ENCODE measurements around the gene MUC16.
"Not testable (repeated sequence)": the region's sequence is repeated elsewhere in the genome, so short reads cannot be mapped to it uniquely, and the experiment has no call there.

MUC16 gene

DNA sequence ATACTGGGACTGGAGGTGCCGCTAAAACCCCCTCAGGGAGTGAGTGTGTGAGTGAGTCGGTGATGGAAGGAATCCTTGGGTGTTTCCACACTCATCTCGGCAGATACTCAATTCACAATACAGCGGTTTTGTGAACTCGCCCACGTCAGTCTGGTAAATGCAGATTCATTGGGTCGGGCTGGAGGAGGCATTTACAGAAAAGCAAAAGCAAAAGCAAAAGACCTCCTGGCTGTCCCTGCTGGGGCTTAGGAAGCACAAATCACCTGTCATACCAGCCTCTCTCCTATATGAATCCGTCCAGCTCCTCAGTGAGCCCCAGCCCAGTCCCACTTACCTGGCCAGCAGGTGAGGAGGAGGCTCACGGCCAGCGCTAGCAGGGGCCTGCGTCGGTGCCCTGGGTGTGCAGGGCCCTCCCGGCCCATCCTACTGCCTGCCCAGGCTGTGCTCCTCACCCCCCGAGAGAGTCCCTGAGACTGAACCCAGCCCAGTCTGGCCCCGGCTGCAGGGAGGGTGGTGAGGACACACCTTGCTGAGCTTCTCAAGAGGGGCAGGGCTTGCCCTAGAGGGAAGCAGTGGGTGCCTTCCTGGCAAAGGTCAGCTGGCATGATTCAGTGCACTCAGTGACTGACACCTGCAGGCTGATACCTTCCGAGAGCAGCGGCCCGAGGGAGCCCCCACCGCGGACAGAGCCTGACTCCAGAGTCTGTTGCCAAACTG, at the start of gene MUC16:
Gene MUC16, minus strand, starts transcription at position 475 of the 717 bp plus-strand sequence.
- DNase-seq = peak; percentile 41

- no peak for DNase-seq
These were observed 48.9 kb upstream of the MUC16 start for GRCh38 chr19:9058905-9059667.

GRCh38 chr19:9057505-9058258, 47.5 kb upstream of the MUC16 start:
- DNase-seq = no peak

DNA sequence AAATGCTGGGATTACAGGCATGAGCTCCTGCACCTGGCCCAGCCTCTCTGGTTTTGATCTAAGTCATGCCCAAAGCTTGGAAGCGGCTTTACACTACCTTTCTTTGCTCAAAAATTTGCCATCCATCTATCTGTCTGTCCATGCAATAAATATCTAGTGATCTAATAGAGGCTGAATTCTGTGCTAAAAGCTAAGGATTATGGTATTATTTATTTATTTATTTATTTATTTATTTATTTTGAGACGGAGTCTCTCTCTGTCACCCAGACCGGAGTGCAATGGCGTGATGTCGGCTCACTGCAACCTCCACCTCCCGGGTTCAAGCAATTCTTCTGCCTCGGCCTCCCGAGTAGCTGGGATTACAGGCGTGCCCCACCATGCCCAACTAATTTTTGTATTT, 45.9 kb upstream of the MUC16 start:
- not testable (repeated sequence) for DNase-seq

GRCh38 chr19:9054765-9055164, 44.6 kb upstream of the MUC16 start:
- no peak for DNase-seq

DNA sequence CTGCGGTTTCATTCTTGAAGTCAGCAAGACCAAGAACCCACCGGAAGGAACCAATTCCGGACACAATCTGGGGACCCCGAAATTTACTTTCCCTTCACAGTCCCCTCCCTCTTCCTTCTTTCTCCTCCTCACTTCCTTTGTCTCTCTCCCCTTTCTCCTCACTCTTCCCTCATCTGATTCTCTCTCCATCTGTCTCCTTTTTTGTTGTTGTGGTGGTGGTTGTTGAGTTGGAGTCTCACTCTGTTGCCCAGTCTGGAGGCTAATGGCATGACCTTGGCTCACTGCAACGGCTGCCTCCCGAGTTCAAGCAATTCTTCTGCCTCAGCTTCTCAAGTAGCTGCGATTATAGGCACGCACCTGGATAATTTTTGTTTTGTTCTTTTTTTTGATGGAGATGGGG, 44.0 kb upstream of the MUC16 start:
- no peak for DNase-seq

GRCh38 chr19:9053674-9054073, 43.5 kb upstream of the MUC16 start:
- not testable (repeated sequence) for DNase-seq

GRCh38 chr19:9052894-9053293, 42.7 kb upstream of the MUC16 start:
- no peak for DNase-seq

- DNase-seq = no peak
These were observed 36.5 kb upstream of the MUC16 start for GRCh38 chr19:9046694-9047093.

DNA sequence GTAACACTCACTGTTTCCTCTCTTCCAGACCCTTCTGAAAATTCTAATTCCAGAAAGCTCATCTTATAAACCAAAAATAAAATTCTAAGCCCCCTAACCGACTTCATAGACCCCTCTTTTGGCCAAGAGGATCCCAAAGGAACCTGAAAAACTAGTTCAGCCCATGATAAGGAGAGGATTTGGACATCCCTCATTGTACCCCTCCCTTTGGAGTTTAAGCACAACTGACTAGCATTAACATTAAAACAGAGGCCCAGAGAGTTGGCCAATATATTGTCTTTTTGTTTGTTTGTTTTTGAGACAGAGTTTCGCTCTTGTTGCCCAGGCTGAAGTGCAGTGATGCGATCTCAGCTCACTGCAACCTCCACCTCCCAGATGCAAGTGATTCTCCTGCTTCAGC, 34.2 kb upstream of the MUC16 start:
- DNase-seq = no peak

DNA sequence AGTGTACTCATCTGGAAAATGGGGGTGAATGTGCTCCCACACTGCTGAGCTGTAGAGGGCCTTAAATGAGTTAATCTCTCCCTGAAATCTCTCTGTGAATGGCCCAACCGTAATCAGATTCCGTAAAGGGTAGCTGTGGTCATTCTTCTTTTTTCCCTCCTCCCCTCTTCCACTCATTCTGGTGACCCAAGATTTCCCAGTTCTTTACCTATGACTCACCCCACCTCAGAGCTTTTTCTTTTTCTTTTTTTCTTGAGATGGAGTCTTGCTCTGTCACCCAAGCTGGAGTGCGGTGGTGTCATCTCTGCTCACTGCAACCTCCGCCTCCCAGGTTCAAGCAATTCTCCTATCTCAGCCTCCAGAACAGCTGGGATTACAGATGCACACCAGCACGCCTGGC, 33.3 kb upstream of the MUC16 start:
- no peak for DNase-seq

- no peak for DNase-seq
These were observed 30.8 kb upstream of the MUC16 start for GRCh38 chr19:9041023-9041422.

DNA sequence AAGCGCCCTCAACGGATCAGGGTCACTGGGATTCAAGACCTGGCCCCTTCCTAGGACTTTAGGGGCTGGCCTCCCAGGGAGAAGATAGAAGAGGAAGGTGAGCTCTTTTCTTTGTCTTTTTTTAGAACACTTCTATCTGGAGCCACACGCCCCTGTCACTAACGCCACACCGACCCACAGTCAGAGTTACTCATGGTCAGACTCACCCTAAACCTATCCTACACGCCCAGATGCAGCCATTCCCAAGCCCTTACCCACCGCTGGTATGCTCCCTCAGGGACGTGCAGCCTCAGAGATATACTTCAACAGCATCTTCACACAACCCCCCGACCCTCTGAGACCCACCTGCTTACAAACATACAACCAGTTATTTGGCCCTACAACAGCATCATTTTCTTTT, 29.9 kb upstream of the MUC16 start:
- DNase-seq = no peak

- no peak for DNase-seq
These were observed 29.5 kb upstream of the MUC16 start for GRCh38 chr19:9039728-9040127.

DNA sequence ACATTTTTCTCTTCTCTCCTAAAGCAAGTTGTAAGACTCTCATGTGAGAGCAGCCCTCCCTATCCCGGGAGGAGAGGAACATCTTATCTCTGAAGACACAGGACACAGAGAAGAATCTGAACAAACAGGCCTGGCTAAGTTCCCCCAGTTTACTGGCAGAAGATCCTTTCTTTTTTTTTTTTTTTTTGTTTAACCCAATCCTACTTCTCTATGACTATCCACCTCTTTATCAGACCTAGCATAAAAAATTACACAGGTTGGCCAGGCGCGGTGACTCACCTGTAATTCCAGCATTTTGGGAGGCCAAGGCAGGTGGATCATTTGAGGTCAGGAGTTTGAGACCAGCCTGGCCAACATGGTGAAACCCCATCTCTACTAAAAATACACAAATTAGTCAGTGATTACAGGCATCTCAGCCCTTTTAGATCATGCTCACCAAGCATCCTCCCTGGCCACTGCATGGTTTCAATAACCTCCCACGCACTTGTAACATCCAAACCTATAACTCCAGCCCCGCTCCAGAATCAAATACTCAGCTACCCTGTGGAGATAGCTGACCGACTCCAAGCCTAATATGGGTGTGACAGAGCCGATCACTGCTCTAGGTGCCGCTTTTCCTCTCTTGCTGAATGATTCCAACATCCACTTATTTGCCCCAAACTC, 27.3 kb upstream of the MUC16 start:
- DNase-seq = peak; percentile 34

GRCh38 chr19:9032136-9032631, 22.0 kb upstream of the MUC16 start:
- DNase-seq = no peak

DNA sequence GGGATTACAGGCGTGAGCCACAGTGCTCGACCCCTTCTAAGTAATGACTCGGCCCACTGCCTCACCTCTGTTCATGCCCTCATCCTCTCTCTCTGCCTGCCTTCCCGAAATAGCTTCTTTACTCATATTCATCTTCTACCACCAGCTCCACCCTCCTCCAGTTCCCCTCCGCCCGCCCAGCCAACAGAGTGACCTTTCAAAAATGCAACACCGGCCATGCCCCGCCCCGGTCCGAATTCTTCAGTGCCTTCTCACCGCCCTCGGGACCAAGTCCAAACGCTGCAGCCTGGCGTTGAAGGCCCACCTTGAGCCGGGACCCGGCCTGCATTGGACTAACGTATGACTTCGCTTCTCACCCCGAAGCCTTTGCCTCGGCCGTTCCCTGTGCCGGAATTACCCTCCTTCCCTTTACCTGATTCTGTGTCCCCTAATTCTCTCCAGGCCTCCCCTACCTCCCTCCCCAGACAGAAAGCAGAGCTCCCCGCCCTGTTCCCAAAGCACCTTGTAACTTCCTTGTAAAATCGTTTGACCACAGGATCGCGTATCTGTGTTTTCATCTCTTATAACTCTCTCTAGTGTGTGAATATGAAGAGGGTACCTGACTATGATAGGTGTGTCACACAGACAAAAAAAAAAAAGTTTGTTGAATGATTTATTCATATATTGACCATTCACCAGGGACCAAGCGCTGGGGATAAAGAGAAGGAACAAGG, 8.1 kb upstream of the MUC16 start:
- no peak for DNase-seq

DNA sequence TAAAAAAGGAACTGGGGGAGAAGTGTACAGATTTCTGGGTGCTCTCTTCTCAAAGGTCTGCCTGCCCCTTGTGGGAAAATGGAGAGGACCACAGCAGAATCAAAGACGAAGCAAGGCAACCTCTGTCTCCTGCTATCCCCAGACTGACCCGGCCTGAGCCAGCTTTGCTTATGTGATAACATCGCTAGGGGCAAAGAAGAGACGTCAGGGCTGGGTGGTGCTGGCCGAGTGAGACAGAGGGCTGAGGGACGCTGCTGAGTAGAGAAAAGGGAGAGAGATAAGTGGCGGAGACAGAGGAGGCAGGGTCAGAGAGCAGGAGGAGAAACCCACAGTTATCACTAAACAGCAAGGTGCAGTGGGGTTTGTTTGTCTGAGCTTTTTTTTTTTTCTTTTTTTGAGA, 4.6 kb upstream of the MUC16 start:
- DNase-seq = peak; percentile 81

- DNase-seq = no peak
These were observed 3.8 kb upstream of the MUC16 start for GRCh38 chr19:9013988-9014387.

DNA sequence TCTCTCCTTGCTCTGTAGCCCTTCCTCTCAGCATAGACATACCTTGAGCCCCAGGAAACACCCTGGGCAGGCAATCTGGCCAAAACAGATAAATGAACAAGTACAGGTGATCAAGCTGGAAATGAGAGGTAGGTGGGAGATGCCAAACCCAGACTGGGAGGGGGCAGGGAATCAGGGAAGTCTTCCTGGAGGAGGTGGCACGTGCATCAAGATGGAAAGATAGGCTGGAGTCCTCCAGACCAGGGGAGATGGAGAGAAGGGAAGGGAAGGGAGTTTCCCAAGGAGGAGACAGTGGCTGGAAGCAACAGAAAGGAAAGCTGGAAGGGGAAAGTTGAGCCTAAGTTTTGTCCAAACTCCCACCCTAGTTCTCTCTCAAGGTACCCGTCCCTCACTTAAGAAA, 1.7 kb upstream of the MUC16 start:
- no peak for DNase-seq

DNA sequence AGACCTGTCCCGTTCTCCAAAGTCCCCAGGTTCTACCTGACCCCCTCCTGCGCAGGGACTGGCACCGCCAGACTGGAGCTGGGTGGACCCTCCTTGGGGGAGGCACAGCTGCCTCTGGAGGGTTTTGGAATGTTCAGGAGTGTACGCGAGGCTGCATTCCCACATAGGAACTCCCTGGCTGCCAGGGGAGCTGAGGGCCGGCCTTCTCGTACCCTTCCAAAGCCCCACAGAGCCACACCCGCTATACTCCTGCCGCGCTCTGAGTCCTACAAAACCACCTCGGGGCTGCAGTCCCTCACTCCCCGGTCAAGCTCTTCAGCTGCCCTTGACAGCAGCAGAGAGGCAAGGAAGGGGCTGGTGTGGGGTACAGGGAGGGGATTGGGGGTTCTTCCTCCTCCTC, 484 bp upstream of the MUC16 start:
- no peak for DNase-seq

DNA sequence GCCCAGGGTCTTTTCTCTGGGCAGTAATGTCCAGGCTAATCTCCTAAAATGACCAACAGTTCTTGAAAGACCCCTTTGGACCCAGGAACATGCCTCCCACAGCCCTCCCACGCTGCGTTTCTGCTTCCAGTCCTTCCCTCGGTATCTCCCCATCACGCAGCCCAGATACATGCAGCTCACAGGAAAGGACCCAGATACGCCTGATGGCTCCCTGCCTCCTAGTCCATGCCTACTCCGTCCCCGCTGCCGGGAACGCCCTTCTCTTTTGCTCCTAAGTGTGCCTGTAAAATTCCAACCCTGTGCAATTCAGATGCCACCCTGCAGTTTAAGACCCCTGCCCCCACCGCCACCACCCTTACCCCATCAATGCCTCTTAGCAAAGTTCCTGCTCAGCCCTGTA, 778 bp downstream of the MUC16 start:
- no peak for DNase-seq
